IMR-90 (cell line): ENCODE measurements around the gene TMEM86B. TPM values are rescaled to one million over a fixed set of nuclear protein-coding genes. Genes with fewer than 3 reads are reported as not detected.

ENCODE experiments used
- ATAC-seq: fragments of 200-7000 bp; cut with Tn5 transposase; 2 replicates; pipeline ENCODE4 v1.9.1; 2020; ENCODE audit warnings: low read depth, mild to moderate bottlenecking, moderate library complexity
- BruUV-seq: library from RNA; stranded (reverse); fragments of 400-500 nt; replicated peaks from 2 replicates; lab custom pipeline; 2021; lab: Mats Ljungman, UMichigan
- CTCF ChIA-PET: fragments of 300-600 bp; formaldehyde crosslinking; extraction: SDS; loops from one replicate; lab custom pipeline; 2021; ENCODE audit warnings: antibody characterized with exemption; lab: Yijun Ruan, JAX
- POLR2A ChIA-PET: fragments of 300-600 bp; sonication (Branson Sonifier 250); formaldehyde crosslinking; loops from one replicate; lab custom pipeline; 2022; ENCODE audit warnings: antibody characterized with exemption; ENCODE audit not compliant: unreplicated experiment; lab: Charles Lee
- DNase-seq: peaks from one replicate; pipeline ENCODE4 v3.0.0; 2013
- H2AFZ ChIP-seq: replicated peaks from 2 replicates; pipeline ENCODE3; 2013; ENCODE audit warnings: low read length, mild to moderate bottlenecking; ENCODE audit not compliant: poor library complexity
- H2AK5ac ChIP-seq: 2 replicates; pipeline ENCODE4 v1.6.1; 2013; ENCODE audit warnings: low read depth, low read length, inconsistent platforms
- H2AK9ac ChIP-seq: replicated peaks from 2 replicates; pipeline ENCODE3; 2013; ENCODE audit warnings: mild to moderate bottlenecking, low read depth, low read length, moderate library complexity; ENCODE audit not compliant: poor library complexity
- H2BK120ac ChIP-seq: 2 replicates; pipeline ENCODE4 v1.6.1; 2013; ENCODE audit warnings: low read depth, low read length, inconsistent platforms
- H2BK15ac ChIP-seq: 3 replicates; pipeline ENCODE4 v1.6.1; 2013; ENCODE audit warnings: low read depth, low read length, inconsistent platforms
- H2BK20ac ChIP-seq: 2 replicates; pipeline ENCODE4 v1.6.1; 2013; ENCODE audit warnings: low read depth, mild to moderate bottlenecking, inconsistent platforms, low read length, moderate library complexity
- H2BK5ac ChIP-seq: 2 replicates; pipeline ENCODE4 v1.6.1; 2013; ENCODE audit warnings: mild to moderate bottlenecking, low read depth, low read length, inconsistent platforms; ENCODE audit not compliant: poor library complexity, severe bottlenecking
- H3K14ac ChIP-seq: replicated peaks from 2 replicates; pipeline ENCODE4 v1.6.1; 2013; ENCODE audit warnings: low read depth, low read length, inconsistent platforms
- H3K18ac ChIP-seq: 2 replicates; pipeline ENCODE4 v1.6.1; 2013; ENCODE audit warnings: low read depth, low read length, control low read depth
- H3K23ac ChIP-seq: 2 replicates; pipeline ENCODE4 v1.6.1; 2013; ENCODE audit warnings: low read depth, low read length, inconsistent platforms
- H3K27ac ChIP-seq: 2 replicates; pipeline ENCODE4 v1.5.1; 2013; ENCODE audit warnings: mild to moderate bottlenecking, control low read depth, low read length; ENCODE audit not compliant: insufficient read depth
- H3K27me3 ChIP-seq: 2 replicates; pipeline ENCODE4 v1.6.1; 2013; ENCODE audit warnings: low read length; ENCODE audit not compliant: control insufficient read depth, insufficient read depth
- H3K36me3 ChIP-seq: 2 replicates; pipeline ENCODE4 v1.6.1; 2013; ENCODE audit warnings: low read length, mixed read lengths; ENCODE audit not compliant: control insufficient read depth, insufficient read depth
- H3K4ac ChIP-seq: 2 replicates; pipeline ENCODE4 v1.6.1; 2013; ENCODE audit warnings: low read depth, low read length, inconsistent platforms
- H3K4me1 ChIP-seq: 2 replicates; pipeline ENCODE4 v1.6.1; 2013; ENCODE audit warnings: low read length, mixed read lengths; ENCODE audit not compliant: control insufficient read depth, insufficient read depth
- H3K4me2 ChIP-seq: 2 replicates; pipeline ENCODE4 v1.6.1; 2013; ENCODE audit warnings: low read depth, mild to moderate bottlenecking, control low read depth, low read length, moderate library complexity
- H3K4me3 ChIP-seq: 2 replicates; pipeline ENCODE4 v1.5.1; 2013; ENCODE audit warnings: low read depth, mild to moderate bottlenecking, control low read depth, low read length, moderate library complexity; ENCODE audit not compliant: insufficient read depth
- H3K56ac ChIP-seq: 2 replicates; pipeline ENCODE4 v1.6.1; 2013; ENCODE audit warnings: low read length, inconsistent platforms; ENCODE audit not compliant: insufficient read depth; ENCODE audit errors: extremely low read depth
- H3K79me1 ChIP-seq, 2 experiments: 2 replicates each; pipeline ENCODE4 v1.6.1; 2013; ENCODE audit warnings: low read length in 2 of 2, inconsistent platforms in 1 of 2, low read depth in 1 of 2
- H3K9ac ChIP-seq: 2 replicates; pipeline ENCODE4 v1.6.1; 2013; ENCODE audit warnings: low read depth, low read length, control low read depth
- H3K9me1 ChIP-seq: 2 replicates; pipeline ENCODE4 v1.6.1; 2013; ENCODE audit warnings: low read length, inconsistent platforms; ENCODE audit not compliant: insufficient read depth
- H3K9me3 ChIP-seq: 2 replicates; pipeline ENCODE4 v1.6.1; 2013; ENCODE audit warnings: low read length; ENCODE audit not compliant: control insufficient read depth, insufficient read depth
- H4K20me1 ChIP-seq: 2 replicates; pipeline ENCODE4 v1.6.1; 2013; ENCODE audit warnings: low read length, inconsistent platforms; ENCODE audit not compliant: insufficient read depth
- H4K5ac ChIP-seq: 2 replicates; pipeline ENCODE4 v1.6.1; 2013; ENCODE audit warnings: mild to moderate bottlenecking, low read depth, low read length, control low read depth
- H4K8ac ChIP-seq, 2 experiments: 2 replicates each; pipeline ENCODE4 v1.6.1; 2013; ENCODE audit warnings: low read depth in 2 of 2, low read length in 2 of 2, control low read depth in 1 of 2, inconsistent platforms in 1 of 2
- H4K91ac ChIP-seq: 2 replicates; pipeline ENCODE4 v1.6.1; 2013; ENCODE audit warnings: low read depth, low read length, inconsistent platforms; ENCODE audit not compliant: insufficient read depth
- BHLHE40 ChIP-seq: fragments of 150-350 bp; IDR thresholded peaks from 2 replicates; pipeline ENCODE4 v1.6.1; 2016; ENCODE audit warnings: mild to moderate bottlenecking, low read depth, low read length
- CTCF ChIP-seq: conservative IDR thresholded peaks from 2 replicates; pipeline ENCODE4 v1.5.1; 2012; ENCODE audit warnings: mild to moderate bottlenecking, low read depth, low read length, improper control_type of control experiment
- FOS ChIP-seq: fragments of 150-350 bp; IDR thresholded peaks from 2 replicates; pipeline ENCODE4 v1.6.1; 2016; ENCODE audit warnings: low read depth, low read length
- MAZ ChIP-seq: IDR thresholded peaks from 2 replicates; pipeline ENCODE4 v1.6.1; 2012; ENCODE audit warnings: low read depth, mild to moderate bottlenecking, low read length, improper control_type of control experiment, moderate library complexity, borderline replicate concordance
- NFE2L2 ChIP-seq: fragments of 150-350 bp; IDR thresholded peaks from 2 replicates; pipeline ENCODE4 v1.6.1; 2016; ENCODE audit warnings: low read depth, mild to moderate bottlenecking, low read length
- POLR2A ChIP-seq: IDR thresholded peaks from 2 replicates; pipeline ENCODE4 v1.6.1; 2012; ENCODE audit warnings: mild to moderate bottlenecking, low read depth, low read length
- WGBS, 2 experiments: methylation state at CpG; one replicate each; pipeline versions ENCODE4 v1.1.5 to v1.1.7; 2013; ENCODE audit warnings: missing lambda C conversion rate in 2 of 2; ENCODE audit not compliant: insufficient read length in 1 of 2; ENCODE audit errors: extremely low coverage in 2 of 2; 5-methylcytosine and 5-hydroxymethylcytosine counted together
- dilution Hi-C: fragments of 300-500 bp; cut with HindIII; formaldehyde crosslinking; loops from one replicate; pipeline ENCODE4 v1.14.3; 2018; ENCODE audit warnings: low sequenced_read_pairs; ENCODE audit not compliant: unreplicated experiment
- in situ Hi-C: fragments of 300-500 bp; cut with MboI; formaldehyde crosslinking; loops from 3 replicates; pipeline ENCODE4 v1.14.3; 2019; ENCODE audit warnings: low sequenced_read_pairs, inconsistent platforms, mixed read lengths
- intact Hi-C: fragments of 100-400 bp; cut with micrococcal nuclease; formaldehyde crosslinking; loops from 2 replicates; pipeline ENCODE4 v1.10.0; 2022
- polyA plus RNA-seq, 3 experiments: library from polyadenylated mRNA; depleted of rRNA; stranded (reverse); fragments of >200 nt; gene quantifications; 2 replicates each; pipeline ENCODE4 v1.2.3, GENCODE V29; 2012; ENCODE audit warnings: low replicate concordance in 1 of 3
- total RNA-seq: library from RNA; depleted of rRNA; stranded (reverse); fragments of >200 nt; gene quantifications from 2 replicates; pipeline ENCODE4 v1.2.3, GENCODE V29; 2012

TMEM86B gene
- total and polyA plus RNA-seq, 2 of the 4 experiments (the other 2 are of a cell fraction): 0.18 to 2.4 TPM

GRCh38 chr19:55206664-55207500, 21.7 kb downstream of the TMEM86B start:
- ChIA-PET CTCF (interaction anchor here (1.0 kb wide), 1 partner anchor 47 kb away, joined by 3 read pairs; no protein-coding TSS in a partner anchor), POLR2A (no interaction called here)
- DNase-seq (peak; percentile 86), ATAC-seq (peak; percentile 97)
- Histone ChIP-seq H3K14ac (no peak overlapping the region), H3K27me3 (no peaks in the 10 kb centered on the region), H3K79me1 (no peaks in the 10 kb centered on the region), H3K9me1 (peaks cover 8% of the 10 kb centered on the region; the same call in 1 of the 2 replicates), H3K9me3 (no peaks in the 10 kb centered on the region), H3K4me1 (peaks cover 21% of the 10 kb centered on the region), H3K36me3 (no peaks in the 10 kb centered on the region), H4K20me1 (peaks cover 8% of the 10 kb centered on the region), H2BK20ac (peak overlapping the region; percentile 28; the same call in 1 of the 2 replicates), H3K23ac (no peak overlapping the region), H3K18ac (no peak overlapping the region), H3K9ac (no peak overlapping the region), H4K91ac (peak overlapping the region; percentile 30; the same call in 1 of the 2 replicates), H3K27ac (peak overlapping the region; percentile 21), H2BK5ac (peak overlapping the region; percentile 41), H4K8ac (peak overlapping the region in 1 of 2 experiments; percentile 74; a peak in 2 of 4 replicates), H2AK9ac (peak overlapping the region; percentile 73), H2AK5ac (peak overlapping the region; percentile 84), H3K4me3 (no peak overlapping the region), H3K4ac (peak overlapping the region; percentile 46; the same call in 1 of the 2 replicates), H3K56ac (no peak overlapping the region), H2BK15ac (peak overlapping the region; percentile 85; the same call in 1 of the 3 replicates), H4K5ac (no peak overlapping the region), H2BK120ac (peak overlapping the region; percentile 40), H3K4me2 (peak overlapping the region; percentile 47), H2AFZ (peak overlapping the region; percentile 86)
- dilution Hi-C loops: no loop called here
- WGBS, 2 experiments: 3% methylated on average over 6 of the region's 29 CpGs; no CpG with 5 or more reads in 1 of the 2 experiments
- in situ Hi-C loops: no loop called here
- intact Hi-C loops: no loop called here
- TF ChIP-seq CTCF (no peak), MAZ (peak; percentile 81), POLR2A (peak; percentile 67), NFE2L2 (no peak), BHLHE40 (0 out of 2 replicates have a peak, but pooled peaks have one; percentile 14), FOS (peak; percentile 82)
- BruUV-seq: no TSS peak
